Activated gamma-delta T cell treated with anti-CD3 and anti-CD28 coated beads, Interleukin-2, amount 50 U/mL, for 16 hours (primary cell): ENCODE results near the gene DUOX1.
A peak's percentile ranks its signal among the peaks of the same experiment; 100 is the strongest.

Experiments
- DNase-seq: peaks from one replicate; pipeline ENCODE4 v3.0.0-alpha.2; 2020; ENCODE audit warnings: low read depth

The DUOX1 gene

DNA sequence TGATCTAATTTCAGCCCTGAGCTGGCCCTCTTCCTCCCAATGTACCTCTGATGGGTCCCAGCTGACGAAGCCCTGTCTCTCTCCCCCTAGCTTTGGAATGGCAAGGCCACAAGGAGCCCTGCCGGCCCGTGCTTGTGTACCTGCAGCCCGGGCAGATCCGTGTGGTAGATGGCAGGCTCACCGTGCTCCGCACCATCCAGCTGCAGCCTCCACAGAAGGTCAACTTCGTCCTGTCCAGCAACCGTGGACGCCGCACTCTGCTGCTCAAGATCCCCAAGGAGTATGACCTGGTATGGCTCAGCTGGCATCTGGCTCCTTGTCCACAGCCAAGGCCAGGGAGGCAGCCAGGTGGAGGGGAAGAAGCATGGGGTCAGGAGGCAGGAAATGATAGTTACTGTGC is 14.2 kb downstream of the DUOX1 start:
- DNase-seq: no peak

DNA sequence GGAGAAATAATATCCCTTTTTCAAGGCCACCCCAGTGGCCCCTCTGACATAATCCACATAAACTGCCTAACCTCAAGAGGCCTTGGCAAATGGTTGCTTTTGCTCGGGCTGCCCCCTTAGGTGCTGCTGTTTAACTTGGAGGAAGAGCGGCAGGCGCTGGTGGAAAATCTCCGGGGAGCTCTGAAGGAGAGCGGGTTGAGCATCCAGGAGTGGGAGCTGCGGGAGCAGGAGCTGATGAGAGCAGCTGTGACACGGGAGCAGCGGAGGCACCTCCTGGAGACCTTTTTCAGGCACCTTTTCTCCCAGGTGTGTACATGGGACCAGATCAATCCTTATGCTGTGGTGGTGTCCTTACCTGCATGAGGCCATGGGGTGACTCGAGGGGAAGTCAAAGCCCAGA is 15.0 kb downstream of the DUOX1 start:
- no peak for DNase-seq

GRCh38 chr15:45146405-45146804 is 16.6 kb downstream of the DUOX1 start:
- no peak for DNase-seq

GRCh38 chr15:45147606-45148005 is 17.8 kb downstream of the DUOX1 start:
- no peak for DNase-seq

- no peak for DNase-seq
Measured at GRCh38 chr15:45148076-45149059, 18.6 kb downstream of the DUOX1 start.

GRCh38 chr15:45149060-45149459 is 19.3 kb downstream of the DUOX1 start:
- no peak for DNase-seq

GRCh38 chr15:45150481-45150880 is 20.7 kb downstream of the DUOX1 start:
- DNase-seq: no peak

DNA sequence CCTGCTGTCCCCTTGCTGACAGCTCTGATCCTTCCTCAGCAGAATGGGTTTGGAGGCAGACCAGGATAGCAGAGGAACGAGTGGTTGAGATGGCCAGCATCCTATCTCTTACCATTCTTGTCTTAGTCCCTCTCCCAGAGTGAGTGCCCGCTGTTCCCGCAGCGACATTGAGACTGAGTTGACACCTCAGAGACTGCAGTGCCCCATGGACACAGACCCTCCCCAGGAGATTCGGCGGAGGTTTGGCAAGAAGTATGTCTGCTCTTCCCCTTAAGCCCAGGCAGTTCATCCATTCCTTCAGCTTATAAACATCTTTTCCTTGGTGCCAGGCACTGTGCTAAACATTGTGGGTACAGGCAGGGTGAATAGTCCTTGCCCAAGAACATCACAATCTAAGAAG is 21.2 kb downstream of the DUOX1 start:
- no peak for DNase-seq

DNA sequence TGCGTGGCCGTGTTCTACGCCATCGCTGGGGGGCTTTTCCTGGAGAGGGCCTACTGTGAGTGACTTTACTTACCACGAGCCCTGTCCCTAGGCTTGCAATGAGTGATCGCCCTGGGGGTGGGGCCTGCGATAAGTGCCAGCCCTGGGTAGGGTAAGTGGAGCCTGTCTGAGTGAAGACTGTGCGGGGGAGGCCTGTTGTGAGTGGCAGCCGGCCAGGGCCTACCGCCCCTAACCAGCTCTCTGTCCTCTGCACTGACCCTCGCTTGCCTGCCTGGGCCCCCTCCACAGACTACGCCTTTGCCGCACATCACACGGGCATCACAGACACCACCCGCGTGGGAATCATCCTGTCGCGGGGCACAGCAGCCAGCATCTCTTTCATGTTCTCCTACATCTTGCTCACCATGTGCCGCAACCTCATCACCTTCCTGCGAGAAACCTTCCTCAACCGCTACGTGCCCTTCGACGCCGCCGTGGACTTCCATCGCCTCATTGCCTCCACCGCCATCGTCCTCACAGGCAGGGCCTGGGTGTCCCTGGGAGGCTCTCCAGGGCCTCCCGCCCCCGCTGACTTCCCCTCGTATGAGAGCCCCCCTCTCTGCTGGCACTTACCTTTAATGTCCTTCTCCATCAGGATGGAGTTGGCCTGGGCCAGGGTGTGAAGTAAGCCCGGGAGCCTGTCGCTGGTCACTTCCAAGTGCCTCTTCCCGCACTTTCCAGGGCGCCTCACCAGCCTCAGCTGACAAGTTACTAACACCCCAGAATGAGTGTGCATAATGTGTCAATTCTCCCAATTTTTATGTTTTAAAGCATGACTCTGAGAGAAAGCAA is 22.4 kb downstream of the DUOX1 start:
- DNase-seq: no peak

DNA sequence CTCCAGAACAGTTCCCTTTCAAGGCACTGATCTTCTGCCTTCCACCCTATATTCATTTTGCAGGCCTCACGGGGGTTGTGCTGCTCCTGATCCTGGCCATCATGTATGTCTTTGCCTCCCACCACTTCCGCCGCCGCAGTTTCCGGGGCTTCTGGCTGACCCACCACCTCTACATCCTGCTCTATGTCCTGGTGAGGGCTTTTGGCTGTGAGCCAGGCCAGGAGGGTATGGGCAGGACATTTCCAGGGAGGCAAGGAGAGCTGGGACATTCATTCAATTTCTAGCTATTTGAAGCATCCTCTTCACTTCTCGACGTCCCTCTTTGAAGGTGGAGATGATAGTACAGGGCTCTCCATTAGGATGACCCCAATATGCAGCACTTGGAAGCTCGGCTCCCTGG is 25.9 kb downstream of the DUOX1 start:
- DNase-seq: no peak

DNA sequence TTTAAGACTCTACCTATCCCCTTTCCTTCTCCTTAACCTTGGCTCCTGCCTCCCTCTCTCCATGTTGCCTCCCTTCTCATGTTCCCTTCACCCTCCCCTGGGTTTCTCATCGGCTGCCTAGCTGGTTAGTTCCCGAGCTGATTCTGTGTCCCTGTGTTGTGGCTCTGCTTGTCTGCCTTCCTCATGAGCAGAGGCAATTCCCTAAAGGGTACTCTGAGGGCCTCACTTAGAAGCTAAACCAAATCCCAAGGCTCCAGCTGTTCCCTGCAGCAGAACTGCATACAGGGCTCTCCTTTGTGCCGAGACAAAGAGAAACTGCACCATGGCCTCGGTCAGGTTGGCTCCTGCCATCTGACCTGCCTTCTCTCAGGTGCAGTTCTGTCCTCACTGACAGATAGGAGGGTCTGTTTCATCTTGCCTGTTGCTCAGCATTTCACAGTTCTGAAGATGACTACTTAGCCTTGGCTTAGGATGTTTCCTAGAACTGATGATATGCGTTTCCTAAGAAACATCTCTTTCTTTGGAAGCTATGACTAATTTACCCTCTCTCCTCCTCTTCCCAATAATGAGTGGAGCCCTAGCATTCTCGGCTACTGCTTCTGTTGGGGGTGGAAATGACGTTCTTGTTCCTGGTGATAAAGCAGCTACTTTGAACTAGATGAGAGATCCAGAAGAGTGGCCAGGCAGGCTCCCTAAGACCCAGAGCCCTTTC is 27.1 kb downstream of the DUOX1 start:
- no peak for DNase-seq

- no peak for DNase-seq
Measured at GRCh38 chr15:45157974-45158373, 28.2 kb downstream of the DUOX1 start.

- DNase-seq: no peak
Measured at GRCh38 chr15:45161666-45162065, 31.9 kb downstream of the DUOX1 start.

DNA sequence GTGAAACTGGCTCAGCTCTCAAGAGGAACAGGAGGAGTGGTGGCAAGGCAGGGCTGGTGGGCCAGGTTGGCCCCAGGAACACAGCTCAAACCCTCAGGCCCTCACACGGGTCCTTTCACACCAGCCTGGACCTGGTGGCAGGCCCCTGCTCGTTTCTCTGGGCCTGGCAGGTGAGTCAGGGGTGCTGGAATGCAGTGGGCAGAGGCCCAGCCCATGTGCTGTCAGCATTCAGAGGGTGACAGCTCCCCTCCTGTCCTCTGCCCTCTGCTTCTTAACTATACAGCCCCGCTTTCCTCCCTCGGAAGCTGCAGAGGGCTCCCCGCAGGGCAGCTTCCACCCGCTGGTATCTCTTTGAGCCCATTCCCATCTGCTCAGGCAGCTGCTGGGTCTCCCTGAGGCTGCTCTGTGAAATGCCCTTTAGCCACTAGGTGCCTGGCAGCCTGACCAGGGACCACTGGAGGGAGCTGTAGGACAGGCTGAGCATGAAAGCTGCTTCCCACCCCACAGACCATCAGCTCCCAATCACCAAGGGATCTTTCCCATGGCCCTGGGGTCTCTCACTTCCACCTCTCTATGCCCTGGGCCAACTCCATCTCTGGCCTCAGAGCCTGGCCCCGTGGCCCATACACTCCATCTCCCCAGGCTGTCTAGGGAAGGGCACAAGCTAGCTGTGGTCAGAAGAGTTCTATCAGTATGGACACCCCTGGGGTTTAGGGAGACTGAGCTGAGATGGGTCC is 33.1 kb downstream of the DUOX1 start:
- DNase-seq: peak; percentile 41

DNA sequence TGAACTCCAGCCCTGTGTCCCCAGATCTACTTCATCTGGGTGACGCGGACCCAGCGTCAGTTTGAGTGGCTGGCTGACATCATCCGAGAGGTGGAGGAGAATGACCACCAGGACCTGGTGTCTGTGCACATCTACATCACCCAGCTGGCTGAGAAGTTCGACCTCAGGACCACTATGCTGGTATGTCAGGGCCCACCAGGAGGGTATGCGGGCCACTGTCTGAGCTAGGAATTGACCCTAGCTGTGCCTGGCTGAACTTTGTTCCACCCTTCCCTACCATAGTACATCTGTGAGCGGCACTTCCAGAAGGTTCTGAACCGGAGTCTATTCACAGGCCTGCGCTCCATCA is 33.7 kb downstream of the DUOX1 start:
- DNase-seq: no peak

DNA sequence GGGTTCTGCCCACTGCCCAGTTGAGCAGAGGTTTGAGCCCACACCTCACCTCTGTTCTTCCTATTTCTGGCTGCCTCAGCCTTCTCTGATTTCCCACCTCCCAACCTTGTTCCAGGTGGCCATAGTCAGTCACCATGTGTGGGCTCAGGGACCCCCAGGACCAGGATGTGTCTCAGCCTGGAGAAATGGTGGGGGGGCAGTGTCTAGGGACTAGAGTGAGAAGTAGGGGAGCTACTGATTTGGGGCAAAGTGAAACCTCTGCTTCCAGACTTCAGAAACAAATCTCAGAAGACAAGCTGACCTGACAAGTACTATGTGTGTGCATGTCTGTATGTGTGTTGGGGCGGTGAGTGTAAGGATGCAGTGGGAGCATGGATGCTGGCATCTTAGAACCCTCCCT is 35.1 kb downstream of the DUOX1 start:
- DNase-seq: no peak

- DNase-seq: no peak
Measured at GRCh38 chr15:45165536-45165935, 35.7 kb downstream of the DUOX1 start.

DNA sequence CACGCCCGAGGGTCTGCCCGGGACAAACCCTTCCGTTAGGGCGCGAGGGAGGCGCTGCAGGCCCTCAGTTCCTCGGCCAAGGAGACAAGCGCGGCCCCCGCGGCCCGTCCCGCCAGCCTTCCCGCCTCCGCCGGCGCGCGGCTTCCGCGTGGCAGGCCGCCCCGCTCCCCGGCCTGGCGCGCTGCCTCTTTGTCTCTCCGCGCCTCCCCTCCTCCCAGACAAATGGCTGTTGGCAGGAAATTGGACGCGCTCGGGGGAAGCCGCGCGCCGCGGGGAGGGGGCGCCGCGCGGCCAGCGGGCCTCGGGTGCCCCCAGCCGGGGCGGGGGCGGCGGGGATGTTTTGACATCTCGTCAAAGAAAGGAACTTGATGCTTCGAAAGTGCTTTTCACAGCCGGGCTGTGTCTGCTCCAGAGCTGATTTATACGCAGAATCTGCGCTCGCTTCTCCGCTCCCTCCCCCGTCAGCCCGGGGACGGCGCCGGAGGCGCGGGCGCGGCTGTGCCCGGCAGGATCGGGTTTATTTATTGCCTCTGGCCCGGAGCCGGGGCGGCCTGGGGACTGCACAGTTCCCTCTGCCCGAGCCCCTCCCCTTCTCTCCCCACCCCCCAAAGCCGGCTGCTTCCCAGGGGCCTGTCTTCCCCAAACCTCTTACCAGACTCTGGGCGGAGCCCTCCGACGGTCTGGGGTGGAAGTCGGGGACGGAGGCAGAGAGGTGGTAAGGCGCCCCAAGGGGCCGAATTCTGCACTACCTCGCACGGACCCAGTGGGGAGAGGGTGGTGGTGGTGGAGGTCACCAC is 37.2 kb downstream of the DUOX1 start:
- peak; percentile 66 for DNase-seq

DNA sequence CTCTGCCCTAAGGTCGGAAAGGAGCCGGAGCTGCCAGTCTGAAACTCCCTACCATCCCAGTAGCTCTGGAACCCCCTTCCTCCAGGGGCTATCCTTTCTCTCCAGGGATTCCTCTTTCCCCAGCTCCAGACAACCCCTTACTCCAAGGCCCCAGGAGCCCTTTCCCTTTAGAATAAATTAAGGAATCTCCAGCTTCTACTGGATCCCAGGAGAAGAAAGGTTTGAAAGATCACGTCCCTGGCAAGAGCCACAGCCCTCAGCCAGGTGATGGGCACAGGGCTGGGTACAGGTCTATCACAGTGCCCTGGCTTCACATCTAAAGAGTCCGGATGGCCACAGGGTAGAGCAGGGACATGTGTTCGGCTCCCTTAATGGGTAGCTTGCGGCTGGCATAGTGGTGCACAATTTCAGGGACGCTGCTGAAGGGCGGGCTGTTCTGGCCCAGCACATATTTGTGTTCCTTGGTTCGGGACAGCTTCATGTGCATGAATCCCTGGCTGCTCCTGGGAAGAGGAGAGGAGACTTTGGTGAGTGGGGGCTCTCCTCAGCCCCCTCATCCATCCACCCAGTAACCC is 37.9 kb downstream of the DUOX1 start:
- no peak for DNase-seq

GRCh38 chr15:45168286-45168685 is 38.5 kb downstream of the DUOX1 start:
- DNase-seq: no peak
